SK-N-SH (cell line): ENCODE measurements around the gene APOO. TPM values are rescaled to one million over a fixed set of nuclear protein-coding genes. Genes with fewer than 3 reads are reported as not detected.

Experiments used
- CTCF ChIA-PET: fragments of 300-600, 350-600 bp; formaldehyde crosslinking; extraction: SDS; loops from one replicate; lab custom pipeline; 2021; lab: Yijun Ruan, JAX
- POLR2A ChIA-PET: fragments of 350-600 bp; sonication (Branson Sonifier 250); formaldehyde crosslinking; extraction: SDS; loops from one replicate; lab custom pipeline; 2020; ENCODE audit warnings: antibody characterized with exemption, inconsistent platforms; lab: Yijun Ruan, JAX
- DNase-seq: peaks from one replicate; pipeline ENCODE4 v3.0.0; 2012
- H2AFZ ChIP-seq: fragments of 200-600 bp; sonication (generic); 2 replicates; pipeline ENCODE4 v1.8.1; 2016; ENCODE audit warnings: antibody characterized with exemption, mild to moderate bottlenecking, low read depth
- H3F3A ChIP-seq: fragments of 200-600 bp; sonication (generic); replicated peaks from 2 replicates; pipeline ENCODE3; 2016; ENCODE audit warnings: antibody characterized with exemption, mild to moderate bottlenecking; ENCODE audit not compliant: insufficient read depth
- H3K27ac ChIP-seq, 2 experiments: fragments of 200-500 bp in 1 of 2; fragments of 200-600 bp in 1 of 2; sonication (Bioruptor generic) in 1 of 2; sonication (generic), shearing (Covaris generic) in 1 of 2; 2 replicates each; pipeline versions ENCODE4 v1.5.1 to v1.6.1; 2014 to 2016; ENCODE audit warnings: low read depth in 2 of 2, inconsistent platforms in 1 of 2, low read length in 1 of 2, mild to moderate bottlenecking in 1 of 2, mixed read lengths in 1 of 2
- H3K27me3 ChIP-seq: fragments of 200-600 bp; sonication (generic), shearing (Covaris generic); 2 replicates; pipeline ENCODE4 v1.6.1; 2016; ENCODE audit warnings: mixed run types; ENCODE audit not compliant: insufficient read depth
- H3K36me3 ChIP-seq, 2 experiments: fragments of 200-500 bp in 1 of 2; fragments of 200-600 bp in 1 of 2; sonication (Bioruptor generic) in 1 of 2; sonication (generic) in 1 of 2; replicated peaks in 1 of 2; 2 replicates each; pipeline versions ENCODE3 to v1.5.1; 2014 to 2016; ENCODE audit warnings: low read length in 1 of 2, mild to moderate bottlenecking in 1 of 2; ENCODE audit not compliant: insufficient read depth in 2 of 2, control insufficient read depth in 1 of 2
- H3K4me1 ChIP-seq, 2 experiments: fragments of 200-500 bp in 1 of 2; fragments of 200-600 bp in 1 of 2; sonication (Bioruptor generic) in 1 of 2; sonication (generic), shearing (Covaris generic) in 1 of 2; 2 replicates each; pipeline versions ENCODE4 v1.5.1 to v1.6.1; 2014 to 2016; ENCODE audit warnings: low read depth in 1 of 2, low read length in 1 of 2, mixed run types in 1 of 2; ENCODE audit not compliant: insufficient read depth in 2 of 2, control insufficient read depth in 1 of 2
- H3K4me2 ChIP-seq: fragments of 200-600 bp; sonication (generic), shearing (Covaris generic); 2 replicates; pipeline ENCODE4 v1.6.1; 2017; ENCODE audit warnings: mixed run types
- H3K4me3 ChIP-seq, 2 experiments: fragments of 200-500 bp in 1 of 2; fragments of 200-600 bp in 1 of 2; sonication (Bioruptor generic) in 1 of 2; sonication (generic), shearing (Covaris generic) in 1 of 2; 2 replicates each; pipeline versions ENCODE4 v1.5.1 to v1.8.1; 2014 to 2016; ENCODE audit warnings: low read depth in 2 of 2, inconsistent platforms in 1 of 2, low read length in 1 of 2, mild to moderate bottlenecking in 1 of 2, mixed read lengths in 1 of 2, moderate library complexity in 1 of 2
- H3K79me2 ChIP-seq: fragments of 200-600 bp; sonication (generic); 2 replicates; pipeline ENCODE4 v1.8.1; 2017; ENCODE audit warnings: mild to moderate bottlenecking; ENCODE audit not compliant: insufficient read depth
- H3K9ac ChIP-seq: fragments of 200-600 bp; sonication (generic); 2 replicates; pipeline ENCODE4 v1.6.1; 2017; ENCODE audit warnings: mixed run types
- H3K9me2 ChIP-seq: fragments of 200-600 bp; sonication (generic); 2 replicates; pipeline ENCODE4 v1.6.1; 2017; ENCODE audit warnings: mixed run types
- H3K9me3 ChIP-seq: fragments of 200-600 bp; sonication (generic); 2 replicates; pipeline ENCODE4 v1.6.1; 2017; ENCODE audit warnings: mixed run types, mild to moderate bottlenecking, moderate library complexity
- H4K20me1 ChIP-seq: fragments of 200-600 bp; sonication (generic); 2 replicates; pipeline ENCODE4 v1.6.1; 2017; ENCODE audit warnings: mild to moderate bottlenecking, mixed run types; ENCODE audit not compliant: insufficient read depth
- EZH2phosphoT487 ChIP-seq: fragments of 200-600 bp; sonication (generic); IDR thresholded peaks from 2 replicates; pipeline ENCODE4 v1.6.1; 2017; ENCODE audit warnings: low read depth, mixed run types, mild to moderate bottlenecking, antibody characterized with exemption, moderate library complexity, borderline replicate concordance
- FOSL2 ChIP-seq: IDR thresholded peaks from 2 replicates; pipeline ENCODE4 v1.4.0; 2012; ENCODE audit warnings: low read depth, mild to moderate bottlenecking, moderate library complexity, borderline replicate concordance
- MEF2A ChIP-seq: IDR thresholded peaks from 2 replicates; pipeline ENCODE4 v1.4.0; 2012; ENCODE audit warnings: low read depth, borderline replicate concordance
- NRF1 ChIP-seq: IDR thresholded peaks from 2 replicates; pipeline ENCODE4 v1.6.1; 2012; ENCODE audit warnings: low read depth, mild to moderate bottlenecking, low read length
- RFX5 ChIP-seq: IDR thresholded peaks from 2 replicates; pipeline ENCODE4 v1.6.1; 2012; ENCODE audit warnings: mild to moderate bottlenecking, improper control_type of control experiment, low read length
- SMC3 ChIP-seq: IDR thresholded peaks from 2 replicates; pipeline ENCODE4 v1.6.1; 2012; ENCODE audit warnings: low read depth, low read length, improper control_type of control experiment
- TCF12 ChIP-seq: IDR thresholded peaks from 2 replicates; pipeline ENCODE4 v1.4.0; 2012
- WGBS: methylation state at CpG from one replicate; pipeline ENCODE4 v1.1.6; 2017; ENCODE audit warnings: low lambda C conversion rate; 5-methylcytosine and 5-hydroxymethylcytosine counted together
- polyA plus RNA-seq, 3 experiments: library from polyadenylated mRNA; depleted of rRNA; stranded (reverse); fragments of >200 nt; gene quantifications; 2 replicates each; pipeline ENCODE4 v1.2.3, GENCODE V29; 2012
- TF ChIP-seq, protein P1 (sequence below): fragments of 150-350 bp; IDR thresholded peaks from 2 replicates; pipeline ENCODE4 v1.6.1; 2017; ENCODE audit warnings: antibody characterized with exemption, low read length, low read depth, borderline replicate concordance

Gene APOO
- polyA plus RNA-seq, 1 of the 3 experiments (the other 2 are of a cell fraction), result 22.0 TPM

DNA sequence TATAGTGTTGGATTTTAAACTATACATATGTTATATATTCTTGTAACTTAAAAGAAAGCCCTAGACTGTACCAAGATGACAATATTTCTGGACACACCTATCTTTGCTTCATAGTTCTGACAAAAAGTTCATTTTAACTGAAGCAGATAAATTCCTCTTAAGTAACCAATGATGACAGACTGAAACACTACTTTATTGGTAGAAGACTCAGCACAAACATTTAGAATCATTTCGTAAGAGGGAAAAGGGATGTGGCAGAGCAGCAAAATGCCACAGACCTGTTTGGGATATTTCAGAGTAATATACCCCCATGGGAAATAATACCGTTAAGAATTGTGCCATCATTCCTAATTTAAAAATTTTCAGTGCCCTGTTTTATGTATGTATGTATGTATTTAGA lies 56.2 kb downstream of the APOO start (continued):
- TF ChIP-seq, protein P1, sequence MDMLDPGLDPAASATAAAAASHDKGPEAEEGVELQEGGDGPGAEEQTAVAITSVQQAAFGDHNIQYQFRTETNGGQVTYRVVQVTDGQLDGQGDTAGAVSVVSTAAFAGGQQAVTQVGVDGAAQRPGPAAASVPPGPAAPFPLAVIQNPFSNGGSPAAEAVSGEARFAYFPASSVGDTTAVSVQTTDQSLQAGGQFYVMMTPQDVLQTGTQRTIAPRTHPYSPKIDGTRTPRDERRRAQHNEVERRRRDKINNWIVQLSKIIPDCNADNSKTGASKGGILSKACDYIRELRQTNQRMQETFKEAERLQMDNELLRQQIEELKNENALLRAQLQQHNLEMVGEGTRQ, result no peak
- no peak for TF ChIP-seq NRF1
- no peak for TF ChIP-seq EZH2phosphoT487
- no peak for TF ChIP-seq SMC3

DNA sequence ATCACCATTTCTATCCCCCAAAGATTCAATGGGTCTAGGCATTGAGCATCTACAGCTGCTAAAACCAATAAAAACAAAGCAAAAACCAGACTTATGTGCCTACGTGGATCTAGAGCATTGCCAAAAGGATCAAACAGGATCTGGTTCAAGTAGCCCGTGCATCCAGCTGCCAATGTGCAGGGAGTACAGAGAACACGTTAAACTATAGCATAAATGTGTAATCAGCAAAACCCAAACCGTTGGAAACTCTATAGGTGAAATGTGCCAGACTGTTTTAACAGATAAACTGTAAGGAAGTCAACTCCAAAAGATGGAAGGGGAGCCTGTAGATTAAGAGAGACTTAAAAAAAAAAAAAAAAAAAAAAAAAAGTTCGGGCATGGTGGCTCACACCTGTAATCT lies 58.5 kb downstream of the APOO start:
- Histone ChIP-seq H3K79me2 (no peaks in the 10 kb centered on the region), H3F3A (no peaks in the 10 kb centered on the region), H3K9me2 (no peaks in the 10 kb centered on the region), H3K27me3 (no peaks in the 10 kb centered on the region; the same call in 1 of the 2 replicates), H3K4me1 (peaks cover 0 to 3% of the 10 kb centered on the region in 2 experiments; a peak in 1 of 4 replicates), H3K4me2 (no peak overlapping the region), H3K4me3 (no peak overlapping the region), H3K9me3 (no peaks in the 10 kb centered on the region), H3K36me3 (no peaks in the 10 kb centered on the region), H4K20me1 (no peaks in the 10 kb centered on the region), H3K27ac (no peak overlapping the region), H3K9ac (no peak overlapping the region), H2AFZ (no peak overlapping the region)
- WGBS, result 46% methylated on average over 5 of the region's 5 CpGs
- ChIA-PET CTCF (interaction anchor here (1.0 to 1.4 kb wide), 2 partner anchors 10 to 53 kb away, joined by 3 to 4 read pairs; no protein-coding TSS in a partner anchor), POLR2A (no interaction called here)
- TF ChIP-seq TCF12, result no peak
- DNase-seq, result no peak

DNA sequence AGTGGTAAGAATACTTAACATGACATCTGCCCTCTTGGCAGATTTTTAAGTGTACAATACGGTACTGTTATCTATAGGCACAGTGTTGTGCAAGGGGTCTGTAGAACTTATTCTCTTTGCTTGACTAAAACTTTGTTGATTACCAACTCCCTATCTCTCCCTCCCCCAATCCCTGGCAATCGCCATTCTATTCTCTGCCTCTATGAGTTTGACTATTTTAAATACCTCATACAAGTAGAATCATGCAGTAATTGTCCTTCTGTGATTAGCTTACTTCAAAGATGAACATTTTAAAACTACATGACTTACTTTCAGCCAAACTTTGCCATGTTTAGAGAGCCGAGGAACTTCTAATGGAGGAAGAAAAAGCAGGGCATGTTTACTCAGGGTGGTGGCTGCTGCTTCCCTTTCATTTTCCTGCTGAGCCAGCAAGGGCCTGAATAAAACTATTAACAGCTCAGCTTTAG lies 62.4 kb downstream of the APOO start:
- ChIA-PET CTCF (interaction anchor here (3.3 kb wide), 1 partner anchor 56 kb away, joined by 13 read pairs; no protein-coding TSS in a partner anchor), POLR2A (no interaction called here)
- Histone ChIP-seq H3K9ac (no peak overlapping the region), H4K20me1 (no peaks in the 10 kb centered on the region), H3K4me1 (peaks cover 0 to 3% of the 10 kb centered on the region in 2 experiments; a peak in 1 of 4 replicates), H3F3A (no peaks in the 10 kb centered on the region), H3K27ac (no peak overlapping the region), H3K27me3 (no peaks in the 10 kb centered on the region; the same call in 1 of the 2 replicates), H3K36me3 (no peaks in the 10 kb centered on the region), H3K9me2 (no peaks in the 10 kb centered on the region), H3K4me2 (no peak overlapping the region), H2AFZ (no peak overlapping the region), H3K9me3 (no peaks in the 10 kb centered on the region), H3K79me2 (no peaks in the 10 kb centered on the region), H3K4me3 (no peak overlapping the region)
- no peak for DNase-seq
- 43% methylated on average over 3 of the region's 3 CpGs for WGBS
- TF ChIP-seq MEF2A, result no peak
- no peak for TF ChIP-seq RFX5
- TF ChIP-seq FOSL2, result no peak
